ENCODE measurements around the gene LCE2A. TPM values are rescaled to one million over a fixed set of nuclear protein-coding genes. Genes with fewer than 3 reads are reported as not detected.

LCE2A gene, protein sequence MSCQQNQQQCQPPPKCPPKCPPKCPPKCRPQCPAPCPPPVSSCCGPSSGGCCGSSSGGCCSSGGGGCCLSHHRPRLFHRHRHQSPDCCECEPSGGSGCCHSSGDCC
- total RNA-seq (2022; extraction: Qiagen RNA extraction; ENCODE audit: low read depth), result not detected in 5 replicates

GRCh38 chr1:152697701-152698600 is at the start of gene LCE2A:
LCE2A (plus strand) TSS chr1:152698345; CDS start chr1:152698902, 557 bp downstream.

DNA sequence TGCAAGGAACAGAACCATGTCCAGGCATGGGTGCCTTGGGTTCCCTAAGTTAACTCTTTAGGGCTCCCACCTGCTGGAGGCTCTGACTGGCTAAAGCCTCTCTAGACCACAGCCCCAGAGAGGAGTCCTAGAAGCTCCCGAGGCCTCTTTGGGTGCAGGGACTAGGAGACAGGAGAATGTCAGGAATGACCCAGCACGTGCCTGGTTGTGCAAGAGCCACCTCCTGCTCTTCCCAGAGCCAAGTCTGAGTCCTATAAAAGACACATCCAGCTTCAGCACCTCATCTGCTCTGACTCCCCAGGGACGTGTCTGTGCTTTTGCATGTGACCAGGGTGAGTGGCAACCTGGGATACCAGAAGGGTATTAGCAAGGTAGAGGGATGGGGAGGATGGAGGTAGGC is 35.0 kb upstream of the LCE2A start, which contains the start of gene LCE2D:
Gene LCE2D, plus strand, starts transcription at position 283 of the 400 bp plus-strand sequence. CDS start 726 bp downstream, outside the sequence.

GRCh38 chr1:152674983-152675382 is 23.2 kb upstream of the LCE2A start, which contains the start of gene LCE2C:
LCE2C (plus strand) TSS chr1:152675279; CDS start chr1:152676016, 737 bp downstream.

DNA sequence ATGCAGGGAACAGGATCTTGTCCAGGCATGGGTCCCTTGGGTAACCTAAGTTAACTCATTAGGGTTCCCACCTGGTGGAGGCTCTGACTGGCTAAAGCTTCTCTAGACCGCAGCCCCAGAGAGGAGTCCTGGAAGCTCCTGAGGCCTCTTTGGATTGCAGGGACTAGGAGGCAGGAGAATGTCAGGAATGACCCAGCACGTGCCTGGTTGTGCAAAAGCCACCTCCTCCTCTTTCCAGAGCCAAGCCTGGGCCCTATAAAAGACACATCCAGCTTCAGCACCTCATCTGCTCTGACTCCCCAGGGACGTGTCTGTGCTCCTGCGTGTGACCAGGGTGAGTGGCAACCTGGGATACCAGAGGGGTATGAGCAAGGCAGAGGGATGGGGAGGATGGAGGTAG is 12.3 kb upstream of the LCE2A start, which contains the start of gene LCE2B:
Gene LCE2B, plus strand, starts transcription at position 301 of the 400 bp plus-strand sequence. CDS start 721 bp downstream, outside the sequence.

DNA sequence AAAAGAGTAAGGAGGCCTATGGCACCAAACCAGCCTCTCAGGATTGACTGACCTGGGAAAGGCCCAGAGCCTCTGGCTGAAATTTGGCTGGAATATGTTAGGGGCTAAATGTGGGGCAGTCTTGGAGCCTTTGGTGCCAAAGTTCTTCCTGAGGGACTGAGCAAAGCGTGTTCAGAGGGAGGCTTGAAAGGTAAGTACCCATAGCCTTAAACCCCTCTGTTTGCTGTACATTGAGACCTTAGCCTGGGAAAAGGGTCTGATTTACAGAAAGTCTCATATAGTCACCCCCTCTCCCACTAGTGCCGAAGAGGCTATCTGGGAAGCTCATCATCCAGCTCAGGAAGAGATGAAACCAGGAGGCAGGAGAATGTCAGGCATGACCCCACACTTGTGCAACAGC is 9.7 kb downstream of the LCE2A start, which contains the start of gene LCE4A:
Gene LCE4A, plus strand, starts transcription at position 301 of the 400 bp plus-strand sequence. CDS start 916 bp downstream, outside the sequence.

Other genes with a start within 250 kb of the LCE2A start
- not detected in 5 replicates for gene LCE5A, start 187.5 kb upstream of the LCE2A start, total RNA-seq (2022; extraction: Qiagen RNA extraction; ENCODE audit: low read depth)
- 0.45 to 0.51 TPM in 2 of 5 replicates, not detected in the others for gene CRCT1, start 183.9 kb upstream of the LCE2A start, total RNA-seq (2022; extraction: Qiagen RNA extraction; ENCODE audit: low read depth)
- gene LCE3E, start 131.6 kb upstream of the LCE2A start, total RNA-seq (2022; extraction: Qiagen RNA extraction; ENCODE audit: low read depth), result 0.30 TPM in 1 of 5 replicates, not detected in the others
- 0.96 to 1.3 TPM (median 0.97 TPM) in 3 of 5 replicates, not detected in the others for gene LCE3D, start 117.8 kb upstream of the LCE2A start, total RNA-seq (2022; extraction: Qiagen RNA extraction; ENCODE audit: low read depth)
- not detected in 5 replicates for gene LCE3C, start 98.1 kb upstream of the LCE2A start, total RNA-seq (2022; extraction: Qiagen RNA extraction; ENCODE audit: low read depth)
- gene LCE3B, start 84.5 kb upstream of the LCE2A start, total RNA-seq (2022; extraction: Qiagen RNA extraction; ENCODE audit: low read depth), result not detected in 5 replicates
- gene LCE3A, start 75.2 kb upstream of the LCE2A start, total RNA-seq (2022; extraction: Qiagen RNA extraction; ENCODE audit: low read depth), result not detected in 5 replicates
- not detected in 5 replicates for gene LCE2D, start 35.0 kb upstream of the LCE2A start, total RNA-seq (2022; extraction: Qiagen RNA extraction; ENCODE audit: low read depth)
- gene LCE2C, start 23.1 kb upstream of the LCE2A start, total RNA-seq (2022; extraction: Qiagen RNA extraction; ENCODE audit: low read depth), result not detected in 5 replicates
- not detected in 5 replicates for gene LCE2B, start 12.2 kb upstream of the LCE2A start, total RNA-seq (2022; extraction: Qiagen RNA extraction; ENCODE audit: low read depth)
- gene LCE4A, start 9.8 kb downstream of the LCE2A start, total RNA-seq (2022; extraction: Qiagen RNA extraction; ENCODE audit: low read depth), result not detected in 5 replicates
- gene KPRP, start 59.7 kb downstream of the LCE2A start, total RNA-seq (2022; extraction: Qiagen RNA extraction; ENCODE audit: low read depth), result not detected in 5 replicates
- gene LCE1F, start 76.8 kb downstream of the LCE2A start, total RNA-seq (2022; extraction: Qiagen RNA extraction; ENCODE audit: low read depth), result not detected in 5 replicates
- 0.14 TPM in 1 of 5 replicates, not detected in the others for gene LCE1E, start 87.9 kb downstream of the LCE2A start, total RNA-seq (2022; extraction: Qiagen RNA extraction; ENCODE audit: low read depth)
- not detected in 5 replicates for gene LCE1D, start 98.4 kb downstream of the LCE2A start, total RNA-seq (2022; extraction: Qiagen RNA extraction; ENCODE audit: low read depth)
- gene LCE1C, start 108.3 kb downstream of the LCE2A start, total RNA-seq (2022; extraction: Qiagen RNA extraction; ENCODE audit: low read depth), result not detected in 5 replicates
- gene LCE1B, start 113.6 kb downstream of the LCE2A start, total RNA-seq (2022; extraction: Qiagen RNA extraction; ENCODE audit: low read depth), result not detected in 5 replicates
- gene LCE1A, start 129.1 kb downstream of the LCE2A start, total RNA-seq (2022; extraction: Qiagen RNA extraction; ENCODE audit: low read depth), result not detected in 5 replicates
- not detected in 5 replicates for gene LCE6A, start 144.5 kb downstream of the LCE2A start, total RNA-seq (2022; extraction: Qiagen RNA extraction; ENCODE audit: low read depth)
- gene LCE7A, start 161.7 kb downstream of the LCE2A start, total RNA-seq (2022; extraction: Qiagen RNA extraction; ENCODE audit: low read depth), result not detected in 5 replicates
- gene SMCP, start 180.0 kb downstream of the LCE2A start, total RNA-seq (2022; extraction: Qiagen RNA extraction; ENCODE audit: low read depth), result not detected in 5 replicates
- 0.08 TPM in 1 of 5 replicates, not detected in the others for gene IVL, start 210.2 kb downstream of the LCE2A start, total RNA-seq (2022; extraction: Qiagen RNA extraction; ENCODE audit: low read depth)
- not detected in 5 replicates for gene SPRR5, start 248.9 kb downstream of the LCE2A start, total RNA-seq (2022; extraction: Qiagen RNA extraction; ENCODE audit: low read depth)